ENCODE results near the gene R3HDM2. TPM values are rescaled to one million over a fixed set of nuclear protein-coding genes. Genes with fewer than 3 reads are reported as not detected.
A peak's percentile ranks its signal among the peaks of the same experiment; 100 is the strongest.

R3HDM2 gene
- total and polyA plus RNA-seq, 2 of the 13 experiments (the other 11 are each of a cell fraction or from before 2014, with no cell fraction given): 11.1 to 23.5 TPM

DNA sequence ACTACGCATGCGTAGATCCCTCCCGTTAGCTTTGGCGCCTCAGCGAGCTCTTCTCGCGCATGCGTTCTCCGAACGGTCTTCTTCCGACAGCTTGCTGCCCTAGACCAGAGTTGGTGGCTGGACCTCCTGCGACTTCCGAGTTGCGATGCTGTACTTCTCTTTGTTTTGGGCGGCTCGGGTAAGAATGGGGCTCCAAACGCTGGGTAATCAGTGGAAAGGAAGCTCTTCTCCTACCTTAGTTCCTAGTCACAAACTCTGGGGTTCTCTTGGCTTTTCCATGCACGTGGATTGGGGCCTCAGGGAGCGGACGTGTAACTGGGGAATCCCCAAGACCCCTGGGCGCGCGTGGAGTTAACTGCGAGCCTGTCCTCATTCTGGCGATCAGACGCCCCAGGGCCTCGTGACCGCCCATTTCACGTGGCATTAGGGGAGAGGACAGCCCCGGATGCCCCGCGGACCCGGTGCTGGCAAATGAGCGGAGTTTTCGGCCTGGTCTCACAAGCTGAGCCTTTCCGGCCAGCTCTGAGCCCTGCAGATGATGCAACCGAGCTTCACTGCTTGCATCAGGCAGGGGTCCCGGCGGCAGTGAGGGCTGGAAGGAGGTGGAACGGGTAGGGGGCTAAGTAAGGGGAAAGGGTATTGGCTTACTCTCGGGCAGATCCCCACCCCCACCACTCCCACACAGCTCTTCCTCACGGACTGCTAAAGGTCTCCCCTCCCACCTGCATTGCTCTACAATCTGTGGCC is 201.0 kb downstream of the R3HDM2 start, which contains the start of gene SHMT2 (continued):
- TF ChIP-seq, protein P1, sequence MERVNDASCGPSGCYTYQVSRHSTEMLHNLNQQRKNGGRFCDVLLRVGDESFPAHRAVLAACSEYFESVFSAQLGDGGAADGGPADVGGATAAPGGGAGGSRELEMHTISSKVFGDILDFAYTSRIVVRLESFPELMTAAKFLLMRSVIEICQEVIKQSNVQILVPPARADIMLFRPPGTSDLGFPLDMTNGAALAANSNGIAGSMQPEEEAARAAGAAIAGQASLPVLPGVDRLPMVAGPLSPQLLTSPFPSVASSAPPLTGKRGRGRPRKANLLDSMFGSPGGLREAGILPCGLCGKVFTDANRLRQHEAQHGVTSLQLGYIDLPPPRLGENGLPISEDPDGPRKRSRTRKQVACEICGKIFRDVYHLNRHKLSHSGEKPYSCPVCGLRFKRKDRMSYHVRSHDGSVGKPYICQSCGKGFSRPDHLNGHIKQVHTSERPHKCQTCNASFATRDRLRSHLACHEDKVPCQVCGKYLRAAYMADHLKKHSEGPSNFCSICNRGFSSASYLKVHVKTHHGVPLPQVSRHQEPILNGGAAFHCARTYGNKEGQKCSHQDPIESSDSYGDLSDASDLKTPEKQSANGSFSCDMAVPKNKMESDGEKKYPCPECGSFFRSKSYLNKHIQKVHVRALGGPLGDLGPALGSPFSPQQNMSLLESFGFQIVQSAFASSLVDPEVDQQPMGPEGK (CRISPR knock-in tag; IDR thresholded peaks at IDR 0.05): peak; percentile 71; the same call in 1 of the 2 replicates
- TF ChIP-seq, protein P2, sequence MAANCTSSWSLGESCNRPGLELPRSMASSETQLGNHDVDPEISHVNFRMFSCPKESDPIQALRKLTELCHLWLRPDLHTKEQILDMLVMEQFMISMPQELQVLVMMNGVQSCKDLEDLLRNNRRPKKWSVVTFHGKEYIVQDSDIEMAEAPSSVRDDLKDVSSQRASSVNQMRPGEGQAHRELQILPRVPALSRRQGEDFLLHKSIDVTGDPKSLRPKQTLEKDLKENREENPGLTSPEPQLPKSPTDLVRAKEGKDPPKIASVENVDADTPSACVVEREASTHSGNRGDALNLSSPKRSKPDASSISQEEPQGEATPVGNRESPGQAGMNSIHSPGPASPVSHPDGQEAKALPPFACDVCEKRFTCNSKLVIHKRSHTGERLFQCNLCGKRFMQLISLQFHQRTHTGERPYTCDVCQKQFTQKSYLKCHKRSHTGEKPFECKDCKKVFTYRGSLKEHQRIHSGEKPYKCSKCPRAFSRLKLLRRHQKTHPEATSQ (CRISPR knock-in tag; IDR thresholded peaks at IDR 0.05; ENCODE audit: borderline replicate concordance): no peak
- TF ChIP-seq, protein P3, sequence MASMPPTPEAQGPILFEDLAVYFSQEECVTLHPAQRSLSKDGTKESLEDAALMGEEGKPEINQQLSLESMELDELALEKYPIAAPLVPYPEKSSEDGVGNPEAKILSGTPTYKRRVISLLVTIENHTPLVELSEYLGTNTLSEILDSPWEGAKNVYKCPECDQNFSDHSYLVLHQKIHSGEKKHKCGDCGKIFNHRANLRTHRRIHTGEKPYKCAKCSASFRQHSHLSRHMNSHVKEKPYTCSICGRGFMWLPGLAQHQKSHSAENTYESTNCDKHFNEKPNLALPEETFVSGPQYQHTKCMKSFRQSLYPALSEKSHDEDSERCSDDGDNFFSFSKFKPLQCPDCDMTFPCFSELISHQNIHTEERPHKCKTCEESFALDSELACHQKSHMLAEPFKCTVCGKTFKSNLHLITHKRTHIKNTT (CRISPR knock-in tag; IDR thresholded peaks at IDR 0.05): no peak
- TF ChIP-seq ZNF570 (CRISPR knock-in tag; IDR thresholded peaks at IDR 0.05; ENCODE audit: borderline replicate concordance) (no peak), FOXC1 (CRISPR knock-in tag; IDR thresholded peaks at IDR 0.05; ENCODE audit: borderline replicate concordance) (no peak), ESRRA (CRISPR knock-in tag; IDR thresholded peaks at IDR 0.05; ENCODE audit: low read depth) (no peak), ZNF737 (CRISPR knock-in tag; IDR thresholded peaks at IDR 0.05; ENCODE audit: borderline replicate concordance) (peak; percentile 94; the same call in 1 of the 2 replicates), RBAK (CRISPR knock-in tag; IDR thresholded peaks at IDR 0.05) (no peak)
- TF ChIP-seq, protein P4, sequence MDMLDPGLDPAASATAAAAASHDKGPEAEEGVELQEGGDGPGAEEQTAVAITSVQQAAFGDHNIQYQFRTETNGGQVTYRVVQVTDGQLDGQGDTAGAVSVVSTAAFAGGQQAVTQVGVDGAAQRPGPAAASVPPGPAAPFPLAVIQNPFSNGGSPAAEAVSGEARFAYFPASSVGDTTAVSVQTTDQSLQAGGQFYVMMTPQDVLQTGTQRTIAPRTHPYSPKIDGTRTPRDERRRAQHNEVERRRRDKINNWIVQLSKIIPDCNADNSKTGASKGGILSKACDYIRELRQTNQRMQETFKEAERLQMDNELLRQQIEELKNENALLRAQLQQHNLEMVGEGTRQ (IDR thresholded peaks at IDR 0.05; ENCODE audit: low read depth, low read length): no peak
- TF ChIP-seq, protein P4 (CRISPR knock-in tag; IDR thresholded peaks at IDR 0.05; ENCODE audit: borderline replicate concordance): peak; percentile 57; the same call in 1 of the 2 replicates
- TF ChIP-seq, protein P5, sequence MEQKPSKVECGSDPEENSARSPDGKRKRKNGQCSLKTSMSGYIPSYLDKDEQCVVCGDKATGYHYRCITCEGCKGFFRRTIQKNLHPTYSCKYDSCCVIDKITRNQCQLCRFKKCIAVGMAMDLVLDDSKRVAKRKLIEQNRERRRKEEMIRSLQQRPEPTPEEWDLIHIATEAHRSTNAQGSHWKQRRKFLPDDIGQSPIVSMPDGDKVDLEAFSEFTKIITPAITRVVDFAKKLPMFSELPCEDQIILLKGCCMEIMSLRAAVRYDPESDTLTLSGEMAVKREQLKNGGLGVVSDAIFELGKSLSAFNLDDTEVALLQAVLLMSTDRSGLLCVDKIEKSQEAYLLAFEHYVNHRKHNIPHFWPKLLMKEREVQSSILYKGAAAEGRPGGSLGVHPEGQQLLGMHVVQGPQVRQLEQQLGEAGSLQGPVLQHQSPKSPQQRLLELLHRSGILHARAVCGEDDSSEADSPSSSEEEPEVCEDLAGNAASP (CRISPR knock-in tag; IDR thresholded peaks at IDR 0.05; ENCODE audit: borderline replicate concordance): no peak
- TF ChIP-seq, protein P6, sequence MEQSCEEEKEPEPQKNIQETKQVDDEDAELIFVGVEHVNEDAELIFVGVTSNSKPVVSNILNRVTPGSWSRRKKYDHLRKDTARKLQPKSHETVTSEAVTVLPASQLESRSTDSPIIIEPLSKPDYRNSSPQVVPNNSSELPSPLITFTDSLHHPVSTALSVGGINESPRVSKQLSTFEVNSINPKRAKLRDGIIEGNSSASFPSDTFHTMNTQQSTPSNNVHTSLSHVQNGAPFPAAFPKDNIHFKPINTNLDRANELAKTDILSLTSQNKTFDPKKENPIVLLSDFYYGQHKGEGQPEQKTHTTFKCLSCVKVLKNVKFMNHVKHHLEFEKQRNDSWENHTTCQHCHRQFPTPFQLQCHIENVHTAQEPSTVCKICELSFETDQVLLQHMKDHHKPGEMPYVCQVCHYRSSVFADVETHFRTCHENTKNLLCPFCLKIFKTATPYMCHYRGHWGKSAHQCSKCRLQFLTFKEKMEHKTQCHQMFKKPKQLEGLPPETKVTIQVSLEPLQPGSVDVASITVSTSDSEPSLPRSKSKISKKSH (CRISPR knock-in tag; IDR thresholded peaks at IDR 0.05; ENCODE audit: borderline replicate concordance): peak; percentile 12; the same call in 1 of the 2 replicates
- TF ChIP-seq, protein P7, sequence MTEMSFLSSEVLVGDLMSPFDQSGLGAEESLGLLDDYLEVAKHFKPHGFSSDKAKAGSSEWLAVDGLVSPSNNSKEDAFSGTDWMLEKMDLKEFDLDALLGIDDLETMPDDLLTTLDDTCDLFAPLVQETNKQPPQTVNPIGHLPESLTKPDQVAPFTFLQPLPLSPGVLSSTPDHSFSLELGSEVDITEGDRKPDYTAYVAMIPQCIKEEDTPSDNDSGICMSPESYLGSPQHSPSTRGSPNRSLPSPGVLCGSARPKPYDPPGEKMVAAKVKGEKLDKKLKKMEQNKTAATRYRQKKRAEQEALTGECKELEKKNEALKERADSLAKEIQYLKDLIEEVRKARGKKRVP (CRISPR knock-in tag; IDR thresholded peaks at IDR 0.05): peak; percentile 91 to 100
- TF ChIP-seq, protein P8, sequence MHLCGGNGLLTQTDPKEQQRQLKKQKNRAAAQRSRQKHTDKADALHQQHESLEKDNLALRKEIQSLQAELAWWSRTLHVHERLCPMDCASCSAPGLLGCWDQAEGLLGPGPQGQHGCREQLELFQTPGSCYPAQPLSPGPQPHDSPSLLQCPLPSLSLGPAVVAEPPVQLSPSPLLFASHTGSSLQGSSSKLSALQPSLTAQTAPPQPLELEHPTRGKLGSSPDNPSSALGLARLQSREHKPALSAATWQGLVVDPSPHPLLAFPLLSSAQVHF (CRISPR knock-in tag; IDR thresholded peaks at IDR 0.05): 0 out of 2 replicates have a peak, but pooled peaks have one; percentile 9
